H1 (cell line): ENCODE measurements around the gene SLC35F3. TPM values are rescaled to one million over a fixed set of nuclear protein-coding genes. Genes with fewer than 3 reads are reported as not detected.

Source experiments
- CTCF ChIA-PET: fragments of 300-600 bp; sonication (Branson Sonifier 250); formaldehyde crosslinking; loops from one replicate; lab custom pipeline; 2021; ENCODE audit not compliant: partially characterized antibody; lab: Charles Lee
- POLR2A ChIA-PET: fragments of 300-600 bp; sonication (Branson Sonifier 250); formaldehyde crosslinking; loops from one replicate; lab custom pipeline; 2021; ENCODE audit warnings: inconsistent platforms; ENCODE audit not compliant: partially characterized antibody; lab: Charles Lee
- DNase-seq, 2 experiments: peaks; one replicate each; pipeline versions ENCODE4 v3.0.0 to v3.0.0-alpha.2; 2010 to 2022; ENCODE audit warnings: low spot score in 2 of 2, low read depth in 1 of 2, mixed read lengths in 1 of 2
- FAIRE-seq: peaks from 2 replicates; lab custom pipeline; 2011; peaks lifted over from hg19 to GRCh38; lab: Jason Lieb, UNC
- H2AFZ ChIP-seq: 2 replicates; pipeline ENCODE4 v1.8.1; 2012; ENCODE audit warnings: low read length, inconsistent platforms
- H2AK5ac ChIP-seq: 2 replicates; pipeline ENCODE4 v1.6.1; 2013; ENCODE audit warnings: low read depth, low read length
- H2BK120ac ChIP-seq: replicated peaks from 2 replicates; pipeline ENCODE3; 2013; ENCODE audit warnings: low read depth, low read length, inconsistent platforms
- H2BK12ac ChIP-seq: 2 replicates; pipeline ENCODE4 v1.6.1; 2013; ENCODE audit warnings: low read depth, low read length
- H2BK15ac ChIP-seq: 2 replicates; pipeline ENCODE4 v1.6.1; 2013; ENCODE audit warnings: low read length
- H2BK20ac ChIP-seq: 2 replicates; pipeline ENCODE4 v1.6.1; 2013; ENCODE audit warnings: low read length
- H2BK5ac ChIP-seq: 2 replicates; pipeline ENCODE4 v1.6.1; 2013; ENCODE audit warnings: low read depth, low read length
- H3K14ac ChIP-seq: 2 replicates; pipeline ENCODE4 v1.6.1; 2013; ENCODE audit warnings: inconsistent platforms; ENCODE audit not compliant: insufficient read length
- H3K18ac ChIP-seq: 2 replicates; pipeline ENCODE4 v1.6.1; 2013; ENCODE audit warnings: low read length; ENCODE audit errors: extremely low read depth
- H3K23ac ChIP-seq: 2 replicates; pipeline ENCODE4 v1.6.1; 2013; ENCODE audit warnings: inconsistent platforms; ENCODE audit not compliant: insufficient read length
- H3K23me2 ChIP-seq: 2 replicates; pipeline ENCODE4 v1.6.1; 2013; ENCODE audit warnings: low read depth, low read length
- H3K27ac ChIP-seq: 2 replicates; pipeline ENCODE4 v1.6.1; 2011; ENCODE audit warnings: low read depth, low read length, inconsistent platforms
- H3K27me3 ChIP-seq, 4 experiments: replicated peaks in 1 of 4; 1 replicate in 1 of 4; 2 replicates in 3 of 4; pipeline versions ENCODE4 v1.6.1 to v1.8.1; 2011 to 2013; ENCODE audit warnings: low read length in 3 of 4, mild to moderate bottlenecking in 3 of 4, inconsistent platforms in 2 of 4, mixed read lengths in 2 of 4, moderate library complexity in 1 of 4; ENCODE audit not compliant: control insufficient read depth in 3 of 4, insufficient read depth in 3 of 4; ENCODE audit errors: extremely low read depth in 1 of 4
- H3K36me3 ChIP-seq, 4 experiments: 2 replicates each; pipeline versions ENCODE4 v1.6.1 to v1.8.1; 2011 to 2013; ENCODE audit warnings: mild to moderate bottlenecking in 4 of 4, low read length in 3 of 4, moderate library complexity in 2 of 4, control low read depth in 1 of 4, inconsistent platforms in 1 of 4; ENCODE audit not compliant: insufficient read depth in 4 of 4, control insufficient read depth in 2 of 4
- H3K4ac ChIP-seq: replicated peaks from 2 replicates; pipeline ENCODE3; 2013; ENCODE audit warnings: low read length, low read depth, mixed read lengths, inconsistent platforms; ENCODE audit not compliant: insufficient read length
- H3K4me1 ChIP-seq, 4 experiments: replicated peaks in 1 of 4; 1 replicate in 1 of 4; 2 replicates in 3 of 4; pipeline versions ENCODE4 v1.6.1 to v1.8.1; 2011 to 2013; ENCODE audit warnings: low read length in 3 of 4, inconsistent platforms in 2 of 4, mixed read lengths in 1 of 4; ENCODE audit not compliant: insufficient read depth in 4 of 4, control insufficient read depth in 3 of 4
- H3K4me2 ChIP-seq, 2 experiments: 2 replicates each; pipeline versions ENCODE4 v1.6.1 to v1.8.1; 2011 to 2013; ENCODE audit warnings: low read depth in 2 of 2, low read length in 2 of 2, control low read depth in 1 of 2, inconsistent platforms in 1 of 2, mild to moderate bottlenecking in 1 of 2; ENCODE audit not compliant: insufficient read depth in 1 of 2
- H3K4me3 ChIP-seq, 4 experiments: fragments of 200-600, 300-600 bp in 1 of 4; sonication (generic), shearing (Covaris generic), sonication (Bioruptor Twin) in 1 of 4; 2 replicates each; pipeline versions ENCODE4 v1.5.1 to v1.8.1; 2011 to 2016; ENCODE audit warnings: low read length in 4 of 4, low read depth in 3 of 4, control low read depth in 2 of 4, inconsistent platforms in 2 of 4, mild to moderate bottlenecking in 2 of 4, mixed read lengths in 1 of 4, moderate library complexity in 1 of 4; ENCODE audit not compliant: insufficient read depth in 2 of 4; ENCODE audit errors: extremely low read depth in 1 of 4
- H3K56ac ChIP-seq: replicated peaks from 2 replicates; pipeline ENCODE3; 2013; ENCODE audit warnings: low read depth, mild to moderate bottlenecking, mixed read lengths, low read length, inconsistent platforms; ENCODE audit not compliant: insufficient read length
- H3K79me1 ChIP-seq: 2 replicates; pipeline ENCODE4 v1.6.1; 2013; ENCODE audit warnings: low read depth, low read length, control low read depth
- H3K79me2 ChIP-seq, 2 experiments: 2 replicates each; pipeline versions ENCODE4 v1.6.1 to v1.8.1; 2012 to 2013; ENCODE audit warnings: low read length in 2 of 2, mild to moderate bottlenecking in 2 of 2, inconsistent platforms in 1 of 2; ENCODE audit not compliant: insufficient read depth in 2 of 2, control insufficient read depth in 1 of 2
- H3K9ac ChIP-seq, 4 experiments: replicated peaks in 1 of 4; 1 replicate in 1 of 4; 2 replicates in 3 of 4; pipeline versions ENCODE4 v1.6.1 to v1.8.1; 2011 to 2013; ENCODE audit warnings: low read depth in 3 of 4, low read length in 3 of 4, control low read depth in 2 of 4, mild to moderate bottlenecking in 2 of 4, moderate library complexity in 2 of 4, inconsistent platforms in 1 of 4; ENCODE audit errors: extremely low read depth in 1 of 4
- H3K9me3 ChIP-seq, 2 experiments: 2 replicates each; pipeline versions ENCODE4 v1.6.1 to v1.8.1; 2012 to 2013; ENCODE audit warnings: mild to moderate bottlenecking in 2 of 2, moderate library complexity in 2 of 2, control low read depth in 1 of 2, inconsistent platforms in 1 of 2, low read depth in 1 of 2, low read length in 1 of 2, mixed read lengths in 1 of 2; ENCODE audit not compliant: insufficient read depth in 2 of 2
- H4K20me1 ChIP-seq, 2 experiments: replicated peaks in 1 of 2; 2 replicates each; pipeline versions ENCODE3 to v1.8.1; 2011 to 2013; ENCODE audit warnings: inconsistent platforms in 2 of 2, low read length in 2 of 2, mild to moderate bottlenecking in 1 of 2; ENCODE audit not compliant: insufficient read depth in 2 of 2, control insufficient read depth in 1 of 2
- H4K5ac ChIP-seq: 2 replicates; pipeline ENCODE4 v1.6.1; 2013; ENCODE audit warnings: low read length, low read depth, mixed read lengths, inconsistent platforms; ENCODE audit not compliant: insufficient read length
- H4K8ac ChIP-seq: 2 replicates; pipeline ENCODE4 v1.8.0; 2013; ENCODE audit warnings: mild to moderate bottlenecking, moderate library complexity, low read length, inconsistent platforms; ENCODE audit not compliant: insufficient read depth; ENCODE audit errors: extremely low read depth
- H4K91ac ChIP-seq: replicated peaks from 2 replicates; pipeline ENCODE3; 2013; ENCODE audit warnings: low read length, mixed read lengths, inconsistent platforms; ENCODE audit not compliant: insufficient read length
- EGR1 ChIP-seq: IDR thresholded peaks from 2 replicates; pipeline ENCODE4 v1.6.1; 2011; ENCODE audit warnings: low read depth, low read length, borderline replicate concordance
- polyA plus RNA-seq, 7 experiments: library from polyadenylated mRNA; depleted of rRNA in 3 of 7; stranded (reverse) in 5 of 7; unstranded in 2 of 7; fragments of >200 nt in 5 of 7; fragments of 200-250 nt in 2 of 7; gene quantifications; 1 replicate in 5 of 7; 2 replicates in 1 of 7; 4 replicates in 1 of 7; pipeline versions ENCODE4 v1.2.1 to v1.2.3, GENCODE V29; 2011 to 2013; ENCODE audit warnings: missing spikeins in 2 of 7, mixed read lengths in 2 of 7
- total RNA-seq: library from RNA; stranded (reverse); fragmentation: NEBNext Ultra II Directional; extraction: Animal tissue kit (Norgen Biotek cat#: 25700); gene quantifications from 2 replicates; pipeline ENCODE4 v1.2.1, GENCODE V29; 2021

The SLC35F3 gene
- total and polyA plus RNA-seq, 2 of the 8 experiments (the other 6 are each of a cell fraction or from before 2014, with no cell fraction given): 0.78 to 1.2 TPM

- no peak overlapping the region for H3K4ac ChIP-seq
- no peak overlapping the region for H3K14ac ChIP-seq
- no peak overlapping the region for H2AFZ ChIP-seq
- no peak for TF ChIP-seq EGR1
- H3K4me2 ChIP-seq: no peak overlapping the region
- H3K27ac ChIP-seq: no peak overlapping the region
- no peaks in the 10 kb centered on the region for H4K20me1 ChIP-seq
- H3K36me3 ChIP-seq: no peaks in the 10 kb centered on the region
- no peak overlapping the region for H2BK15ac ChIP-seq
- no peak overlapping the region for H4K91ac ChIP-seq
- H3K18ac ChIP-seq: no peak overlapping the region
- H3K9me3 ChIP-seq: peaks cover 0 to 8% of the 10 kb centered on the region in 2 experiments; a peak in 2 of 4 replicates
- no peak overlapping the region for H4K5ac ChIP-seq
- H4K8ac ChIP-seq: no peak overlapping the region
- no peaks in the 10 kb centered on the region; the same call in 1 of the 2 replicates for H3K79me1 ChIP-seq
- no peak overlapping the region for H3K56ac ChIP-seq
- H2BK120ac ChIP-seq: no peak overlapping the region
- no peaks in the 10 kb centered on the region for H3K4me1 ChIP-seq
- CTCF ChIA-PET: interaction anchor here (1.0 to 1.2 kb wide), 2 partner anchors 9 to 11 kb away, joined by 3 read pairs; no protein-coding TSS in a partner anchor
- DNase-seq (no peak), FAIRE-seq (no peak)
- H3K27me3 ChIP-seq: no peaks in the 10 kb centered on the region
- no peak overlapping the region for H2AK5ac ChIP-seq
- POLR2A ChIA-PET: no interaction called here
- H3K9ac ChIP-seq: no peak overlapping the region
- H3K79me2 ChIP-seq: no peaks in the 10 kb centered on the region
- H3K23ac ChIP-seq: no peak overlapping the region
- H2BK5ac ChIP-seq: no peak overlapping the region
- H2BK12ac ChIP-seq: no peak overlapping the region
- no peaks in the 10 kb centered on the region for H3K23me2 ChIP-seq
- H3K4me3 ChIP-seq: no peak overlapping the region
- H2BK20ac ChIP-seq: no peak overlapping the region
Measured at GRCh38 chr1:233965856-233966255, 61.4 kb downstream of the SLC35F3 start.
